WTC11 (cell line): ENCODE data around the gene PCDHGA10. TPM values are rescaled to one million over a fixed set of nuclear protein-coding genes. Genes with fewer than 3 reads are reported as not detected.

Source experiments
- ARID4B ChIP-seq: sonication (generic); formaldehyde crosslinking; IDR thresholded peaks from 2 replicates; pipeline ENCODE4 v1.8.0; 2023; ENCODE audit warnings: missing genetic modification reagents, mild to moderate bottlenecking, borderline replicate concordance
- total RNA-seq: library from RNA; stranded (reverse); gene quantifications from 3 replicates; pipeline ENCODE4 v1.2.3, GENCODE V29; 2021

Gene PCDHGA10
- total RNA-seq, 1 experiment from 2014 or later = 11.9 TPM

GRCh38 chr5:141465351-141465750, 52.6 kb downstream of the PCDHGA10 start (continued):
- TF ChIP-seq ARID4B (CRISPR knock-in tag) = no peak

Other genes starting within 250 kb of the PCDHGA10 start
- 0.17 to 0.27 TPM (median 0.23 TPM) in 3 replicates for gene PCDHB7, start 240.3 kb upstream of the PCDHGA10 start, total RNA-seq
- 4.1 to 5.4 TPM (median 4.6 TPM) in 3 replicates for gene PCDHB8, start 235.2 kb upstream of the PCDHGA10 start, total RNA-seq
- 3.5 to 4.1 TPM (median 3.7 TPM) in 3 replicates for gene PCDHB16, start 230.6 kb upstream of the PCDHGA10 start, total RNA-seq
- gene PCDHB9, start 225.8 kb upstream of the PCDHGA10 start, total RNA-seq = 1.6 to 2.3 TPM (median 1.7 TPM) in 3 replicates
- 1.4 to 1.9 TPM (median 1.7 TPM) in 3 replicates for gene PCDHB10, start 220.6 kb upstream of the PCDHGA10 start, total RNA-seq
- 0.61 to 1.2 TPM (median 0.92 TPM) in 3 replicates for gene PCDHB11, start 213.4 kb upstream of the PCDHGA10 start, total RNA-seq
- 2.7 to 3.1 TPM (median 3.1 TPM) in 3 replicates for gene PCDHB12, start 204.3 kb upstream of the PCDHGA10 start, total RNA-seq
- 2.2 to 2.9 TPM (median 2.6 TPM) in 3 replicates for gene PCDHB13, start 199.1 kb upstream of the PCDHGA10 start, total RNA-seq
- gene PCDHB14, start 189.6 kb upstream of the PCDHGA10 start, total RNA-seq = 2.6 to 3.5 TPM (median 2.8 TPM) in 3 replicates
- gene PCDHB15, start 167.6 kb upstream of the PCDHGA10 start, total RNA-seq = 7.7 to 8.7 TPM (median 8.4 TPM) in 3 replicates
- gene SLC25A2, start 108.9 kb upstream of the PCDHGA10 start, total RNA-seq = 0.24 TPM in 1 of 3 replicates, not detected in the others
- 87.8 to 96.2 TPM (median 90.1 TPM) in 3 replicates for gene TAF7, start 92.2 kb upstream of the PCDHGA10 start, total RNA-seq
- gene PCDHGA1, start 82.5 kb upstream of the PCDHGA10 start, total RNA-seq = 1.1 to 1.5 TPM (median 1.2 TPM) in 3 replicates
- 0.66 to 0.96 TPM (median 0.94 TPM) in 3 replicates for gene PCDHGA2, start 74.2 kb upstream of the PCDHGA10 start, total RNA-seq
- gene PCDHGA3, start 69.2 kb upstream of the PCDHGA10 start, total RNA-seq = 0.92 to 1.3 TPM (median 0.98 TPM) in 3 replicates
- 4.9 to 5.6 TPM (median 5.5 TPM) in 3 replicates for gene PCDHGB1, start 62.9 kb upstream of the PCDHGA10 start, total RNA-seq
- gene PCDHGA4, start 58.0 kb upstream of the PCDHGA10 start, total RNA-seq = 3.4 to 3.9 TPM (median 3.5 TPM) in 3 replicates
- gene PCDHGB2, start 53.0 kb upstream of the PCDHGA10 start, total RNA-seq = 4.1 to 5.5 TPM (median 5.2 TPM) in 3 replicates
- gene PCDHGA5, start 48.8 kb upstream of the PCDHGA10 start, total RNA-seq = 2.0 to 2.5 TPM (median 2.4 TPM) in 3 replicates
- gene PCDHGB3, start 42.7 kb upstream of the PCDHGA10 start, total RNA-seq = 3.3 to 4.2 TPM (median 3.5 TPM) in 3 replicates
- gene PCDHGA6, start 39.1 kb upstream of the PCDHGA10 start, total RNA-seq = 2.6 to 3.3 TPM (median 3.0 TPM) in 3 replicates
- 1.6 to 2.8 TPM (median 2.1 TPM) in 3 replicates for gene PCDHGA7, start 30.2 kb upstream of the PCDHGA10 start, total RNA-seq
- 7.8 to 9.1 TPM (median 8.8 TPM) in 3 replicates for gene PCDHGB4, start 25.3 kb upstream of the PCDHGA10 start, total RNA-seq
- gene PCDHGA8, start 20.4 kb upstream of the PCDHGA10 start, total RNA-seq = 1.4 to 2.4 TPM (median 2.1 TPM) in 3 replicates
- gene PCDHGB5, start 15.0 kb upstream of the PCDHGA10 start, total RNA-seq = 7.6 to 9.7 TPM (median 7.7 TPM) in 3 replicates
- 1.9 to 2.9 TPM (median 2.3 TPM) in 3 replicates for gene PCDHGA9, start 10.2 kb upstream of the PCDHGA10 start, total RNA-seq
- gene PCDHGB6, start 5.0 kb upstream of the PCDHGA10 start, total RNA-seq = 6.0 to 6.7 TPM (median 6.1 TPM) in 3 replicates
- 10.5 to 11.2 TPM (median 10.7 TPM) in 3 replicates for gene PCDHGB7, start 4.7 kb downstream of the PCDHGA10 start, total RNA-seq
- 7.0 to 8.4 TPM (median 7.1 TPM) in 3 replicates for gene PCDHGA11, start 8.1 kb downstream of the PCDHGA10 start, total RNA-seq
- 1.6 to 2.1 TPM (median 1.9 TPM) in 3 replicates for gene PCDHGA12, start 17.5 kb downstream of the PCDHGA10 start, total RNA-seq
- gene PCDHGC3, start 63.0 kb downstream of the PCDHGA10 start, total RNA-seq = 28.1 to 29.4 TPM (median 29.1 TPM) in 3 replicates
- gene PCDHGC4, start 72.0 kb downstream of the PCDHGA10 start, total RNA-seq = 4.5 to 6.1 TPM (median 5.1 TPM) in 3 replicates
- gene PCDHGC5, start 76.1 kb downstream of the PCDHGA10 start, total RNA-seq = 1.1 to 1.5 TPM (median 1.1 TPM) in 3 replicates
- gene DIAPH1, start 206.0 kb downstream of the PCDHGA10 start, total RNA-seq = 90.9 to 109 TPM (median 96.0 TPM) in 3 replicates
- 84.7 to 96.2 TPM (median 94.5 TPM) in 3 replicates for gene HDAC3, start 223.9 kb downstream of the PCDHGA10 start, total RNA-seq
- 19.3 to 23.8 TPM (median 21.4 TPM) in 3 replicates for gene RELL2, start 224.0 kb downstream of the PCDHGA10 start, total RNA-seq
- 43.6 to 50.3 TPM (median 44.8 TPM) in 3 replicates for gene FCHSD1, start 238.4 kb downstream of the PCDHGA10 start, total RNA-seq